GM12864 (cell line): ENCODE measurements around the gene BAHCC1.

Experiments
- DNase-seq: peaks from one replicate; pipeline ENCODE4 v3.0.0-alpha.2; 2011; ENCODE audit warnings: low read depth
- H3K4me3 ChIP-seq: 2 replicates; pipeline ENCODE4 v1.5.1; 2011; ENCODE audit warnings: mild to moderate bottlenecking, low read depth, low read length, control low read depth
- CTCF ChIP-seq: IDR thresholded peaks from 2 replicates; pipeline ENCODE4 v1.5.1; 2011; ENCODE audit warnings: low read depth, mild to moderate bottlenecking, moderate library complexity, low read length, control low read depth, inconsistent platforms; ENCODE audit errors: missing control alignments

BAHCC1 gene

GRCh38 chr17:81370294-81370693 is 25.0 kb upstream of the BAHCC1 start:
- H3K4me3 ChIP-seq, result no peak overlapping the region
- DNase-seq, result no peak
- no peak for TF ChIP-seq CTCF

- H3K4me3 ChIP-seq, result no peak overlapping the region
- no peak for DNase-seq
- no peak for TF ChIP-seq CTCF
Observed at GRCh38 chr17:81371910-81372760, 23.1 kb upstream of the BAHCC1 start.

- TF ChIP-seq CTCF, result no peak
- no peak for DNase-seq
- H3K4me3 ChIP-seq, result no peak overlapping the region
Observed at GRCh38 chr17:81373536-81374160, 21.6 kb upstream of the BAHCC1 start.

GRCh38 chr17:81374890-81375289 is 20.4 kb upstream of the BAHCC1 start:
- no peak for TF ChIP-seq CTCF
- H3K4me3 ChIP-seq, result no peak overlapping the region

GRCh38 chr17:81376946-81377714 is 18.1 kb upstream of the BAHCC1 start:
- no peak overlapping the region for H3K4me3 ChIP-seq
- no peak for DNase-seq
- TF ChIP-seq CTCF, result no peak

More at GRCh38 chr17:81374890-81375289, 20.4 kb upstream of the BAHCC1 start:
- DNase-seq, result no peak

GRCh38 chr17:81378941-81379511 is 16.2 kb upstream of the BAHCC1 start:
- no peak overlapping the region for H3K4me3 ChIP-seq
- TF ChIP-seq CTCF, result no peak
- DNase-seq, result no peak
